ENCODE results near the gene RHBDD1.

The RHBDD1 gene

DNA sequence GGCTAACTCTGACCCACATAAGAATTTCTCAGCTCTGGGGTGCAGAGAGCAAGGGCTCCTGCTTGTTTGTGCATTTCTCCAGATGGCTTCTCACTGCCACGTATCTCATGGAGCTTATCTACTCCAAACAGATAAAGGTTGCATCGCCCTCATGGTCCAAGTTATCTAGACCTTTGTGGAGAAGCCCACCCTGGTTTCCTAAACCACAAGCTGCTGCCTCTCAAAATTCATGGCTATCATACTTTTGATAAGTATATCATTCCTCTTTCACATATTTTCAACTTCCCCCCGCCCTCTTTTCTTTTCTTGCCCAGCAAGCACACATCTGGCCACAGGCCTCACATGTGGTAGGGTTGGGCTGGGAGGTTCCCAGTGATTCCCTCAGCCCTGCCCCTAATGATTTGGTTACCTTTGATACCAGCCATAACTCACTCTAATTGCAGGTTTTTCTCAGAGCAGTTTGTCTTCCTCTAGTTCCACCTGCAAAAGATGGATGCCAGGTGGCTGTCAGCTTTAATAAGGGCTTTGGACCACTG is 146.0 kb downstream of the RHBDD1 start:
- Histone ChIP-seq H3K4me1 (ENCODE audit: insufficient read depth, low read length) (peaks cover 9% of the 10 kb centered on the region), H3K4me3 (ENCODE audit: low read length) (no peak overlapping the region), H3K36me3 (ENCODE audit: insufficient read depth, low read length) (no peaks in the 10 kb centered on the region), H2AFZ (ENCODE audit: low read depth, low read length) (no peak overlapping the region), H3K27me3 (ENCODE audit: insufficient read depth, low read length) (no peaks in the 10 kb centered on the region), H3K9me3 (ENCODE audit: low read length) (no peaks in the 10 kb centered on the region)

DNA sequence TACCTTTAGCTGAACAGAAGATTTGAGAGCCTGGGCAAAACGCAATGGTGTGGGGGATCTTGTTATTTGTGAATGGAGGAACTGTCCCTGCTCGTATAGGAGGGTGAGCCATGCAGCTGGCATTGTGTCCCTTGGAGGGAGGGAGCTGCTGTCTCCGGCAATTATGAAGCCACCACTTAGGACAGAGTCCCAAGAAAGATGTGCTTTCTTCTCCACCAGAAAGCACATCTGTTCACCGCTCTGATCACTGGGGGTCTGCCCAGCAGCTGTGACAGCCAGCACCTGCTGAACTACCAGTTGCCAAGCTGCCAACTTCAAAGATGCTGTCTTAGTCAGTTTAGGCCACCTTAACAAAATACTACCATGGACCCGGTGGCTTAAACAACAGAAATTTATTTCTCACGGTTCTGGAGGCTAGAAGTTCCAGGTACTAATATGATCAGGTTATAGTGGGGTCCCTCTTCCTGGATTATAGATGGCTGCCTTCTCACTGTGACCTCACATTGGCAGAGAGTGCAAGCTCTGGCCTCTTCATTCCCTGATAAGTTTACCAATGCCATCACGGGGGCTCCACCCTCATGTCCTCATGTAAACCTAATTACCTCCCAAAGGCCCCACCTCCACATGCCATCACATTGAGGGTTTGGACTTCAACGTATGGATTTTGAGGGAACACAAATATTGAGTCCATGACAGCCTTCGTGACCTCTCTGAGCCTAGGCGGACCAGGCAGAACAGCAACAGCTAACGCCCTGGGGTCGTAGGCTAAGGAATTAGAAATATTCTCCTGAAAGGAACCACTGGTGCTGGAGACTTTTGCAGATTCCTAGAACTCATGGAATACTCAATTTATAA is 148.3 kb downstream of the RHBDD1 start:
- H2AFZ ChIP-seq (ENCODE audit: low read depth, low read length), result no peak overlapping the region
- H3K36me3 ChIP-seq (ENCODE audit: insufficient read depth, low read length), result no peaks in the 10 kb centered on the region

DNA sequence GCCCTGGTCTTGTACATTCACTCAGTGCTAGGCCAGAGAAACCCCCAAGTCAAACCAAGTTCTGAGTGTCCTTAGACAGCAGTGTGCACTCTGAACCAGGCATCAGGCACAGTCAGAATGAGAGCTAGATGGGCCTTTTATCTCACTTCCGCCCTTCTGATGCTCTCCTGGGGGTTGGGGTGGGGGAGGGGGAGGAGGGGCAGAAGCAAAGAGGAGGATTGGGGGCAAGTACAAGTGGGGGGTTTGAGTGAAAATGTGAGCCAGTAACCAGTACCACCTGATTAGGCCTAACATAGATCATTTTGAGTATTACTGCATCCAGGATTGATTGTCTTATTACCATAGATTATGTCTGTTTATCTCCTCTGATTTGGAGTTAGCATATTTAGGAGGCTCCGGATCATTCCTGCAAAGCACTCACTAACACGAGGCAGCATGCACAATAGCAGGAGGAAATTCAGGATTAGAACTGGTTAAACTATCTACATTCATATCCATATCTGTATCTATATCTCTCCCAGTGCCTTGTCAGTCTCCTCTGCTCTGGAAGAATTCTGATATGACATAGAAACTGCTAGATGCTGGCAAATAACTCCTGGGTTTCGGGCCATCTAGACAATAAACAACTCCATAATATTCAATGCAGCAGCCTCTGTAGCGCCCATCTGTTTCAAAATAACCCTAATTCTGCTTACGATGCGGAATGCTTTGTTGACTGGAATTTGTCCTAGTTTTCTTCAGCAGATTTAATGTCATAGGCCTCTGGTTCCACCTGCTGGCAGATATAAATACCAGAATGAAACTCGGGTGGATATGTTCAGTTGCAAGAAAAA is 149.1 kb downstream of the RHBDD1 start:
- Histone ChIP-seq H2AFZ (ENCODE audit: low read depth, low read length) (no peak overlapping the region), H3K9me3 (ENCODE audit: low read length) (no peaks in the 10 kb centered on the region), H3K27me3 (ENCODE audit: insufficient read depth, low read length) (no peaks in the 10 kb centered on the region), H3K36me3 (ENCODE audit: insufficient read depth, low read length) (no peaks in the 10 kb centered on the region), H3K4me1 (ENCODE audit: insufficient read depth, low read length) (peaks cover 8% of the 10 kb centered on the region), H3K4me3 (ENCODE audit: low read length) (no peak overlapping the region)

More for the DNA sequence above, 148.3 kb downstream of the RHBDD1 start:
- Histone ChIP-seq H3K9me3 (ENCODE audit: low read length) (no peaks in the 10 kb centered on the region), H3K4me3 (ENCODE audit: low read length) (no peak overlapping the region), H3K27me3 (ENCODE audit: insufficient read depth, low read length) (no peaks in the 10 kb centered on the region), H3K4me1 (ENCODE audit: insufficient read depth, low read length) (peaks cover 5% of the 10 kb centered on the region)

DNA sequence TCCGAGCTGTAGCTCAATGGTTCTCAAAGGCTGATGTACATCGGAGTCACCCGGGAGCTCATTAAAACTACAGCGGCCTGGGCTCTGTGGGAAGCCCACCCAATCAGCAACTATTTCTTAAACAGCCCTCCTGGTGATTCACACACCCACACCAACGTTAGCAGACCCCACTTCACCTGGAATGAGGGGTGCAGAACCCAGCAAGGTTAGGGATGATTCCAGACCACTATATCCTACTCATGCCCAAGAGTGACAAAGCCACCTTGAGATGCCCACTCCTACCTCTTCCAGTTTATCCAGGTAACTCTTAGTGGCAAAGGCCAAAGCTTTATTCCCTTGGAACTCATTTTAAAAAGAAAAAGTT is 149.7 kb downstream of the RHBDD1 start:
- Histone ChIP-seq H2AFZ (ENCODE audit: low read depth, low read length) (no peak overlapping the region), H3K27me3 (ENCODE audit: insufficient read depth, low read length) (no peaks in the 10 kb centered on the region), H3K36me3 (ENCODE audit: insufficient read depth, low read length) (no peaks in the 10 kb centered on the region), H3K4me1 (ENCODE audit: insufficient read depth, low read length) (peaks cover 14% of the 10 kb centered on the region), H3K9me3 (ENCODE audit: low read length) (no peaks in the 10 kb centered on the region), H3K4me3 (ENCODE audit: low read length) (no peak overlapping the region)

DNA sequence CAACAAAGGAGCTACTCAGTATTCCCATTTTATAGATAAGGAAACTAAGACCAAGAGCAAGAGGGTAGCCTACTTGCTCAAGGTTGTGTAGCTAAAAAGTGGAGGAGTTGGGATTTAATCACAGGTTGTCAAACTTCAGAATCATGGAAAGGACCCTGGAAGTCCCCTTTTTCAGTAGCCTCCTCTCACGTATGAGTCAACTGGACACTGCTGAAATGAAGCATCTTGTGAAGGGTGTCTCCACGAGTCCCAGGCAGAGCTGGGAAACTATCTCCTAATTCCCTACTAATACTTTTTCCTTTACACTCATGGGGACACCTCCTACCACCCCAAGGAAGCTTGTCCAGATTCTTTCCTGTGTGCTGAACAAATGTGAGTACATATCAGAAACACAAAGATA is 155.8 kb downstream of the RHBDD1 start:
- no peaks in the 10 kb centered on the region for H3K9me3 ChIP-seq (ENCODE audit: low read length)
- peaks cover 10% of the 10 kb centered on the region for H3K4me1 ChIP-seq (ENCODE audit: insufficient read depth, low read length)
- peaks cover 8% of the 10 kb centered on the region for H3K36me3 ChIP-seq (ENCODE audit: insufficient read depth, low read length)
- no peak overlapping the region for H3K4me3 ChIP-seq (ENCODE audit: low read length)
- no peaks in the 10 kb centered on the region for H3K27me3 ChIP-seq (ENCODE audit: insufficient read depth, low read length)
- no peak overlapping the region for H2AFZ ChIP-seq (ENCODE audit: low read depth, low read length)

DNA sequence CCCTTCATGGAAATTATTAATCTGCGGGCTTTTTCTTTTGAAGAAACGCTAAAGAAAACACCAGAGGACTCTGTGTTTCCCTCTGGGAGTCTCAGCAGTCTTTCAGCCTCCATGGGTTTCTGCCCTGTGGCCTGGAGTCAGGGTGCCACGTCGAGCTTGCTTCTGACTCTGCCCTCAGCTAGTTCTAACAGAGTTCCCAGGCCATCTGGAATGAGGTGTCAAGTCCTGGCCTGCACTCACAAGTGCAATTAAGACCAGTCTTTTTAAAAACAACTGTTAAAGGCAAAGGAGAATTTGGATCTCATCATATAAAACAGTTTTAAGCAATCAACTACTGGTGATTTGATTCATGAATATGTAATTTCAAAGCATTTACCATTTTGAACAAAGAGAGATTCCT is 157.3 kb downstream of the RHBDD1 start:
- peaks cover 10% of the 10 kb centered on the region for H3K4me1 ChIP-seq (ENCODE audit: insufficient read depth, low read length)
- no peaks in the 10 kb centered on the region for H3K9me3 ChIP-seq (ENCODE audit: low read length)
- H3K4me3 ChIP-seq (ENCODE audit: low read length), result no peak overlapping the region
- peaks cover 8% of the 10 kb centered on the region for H3K36me3 ChIP-seq (ENCODE audit: insufficient read depth, low read length)
- no peak overlapping the region for H2AFZ ChIP-seq (ENCODE audit: low read depth, low read length)
- no peaks in the 10 kb centered on the region for H3K27me3 ChIP-seq (ENCODE audit: insufficient read depth, low read length)

DNA sequence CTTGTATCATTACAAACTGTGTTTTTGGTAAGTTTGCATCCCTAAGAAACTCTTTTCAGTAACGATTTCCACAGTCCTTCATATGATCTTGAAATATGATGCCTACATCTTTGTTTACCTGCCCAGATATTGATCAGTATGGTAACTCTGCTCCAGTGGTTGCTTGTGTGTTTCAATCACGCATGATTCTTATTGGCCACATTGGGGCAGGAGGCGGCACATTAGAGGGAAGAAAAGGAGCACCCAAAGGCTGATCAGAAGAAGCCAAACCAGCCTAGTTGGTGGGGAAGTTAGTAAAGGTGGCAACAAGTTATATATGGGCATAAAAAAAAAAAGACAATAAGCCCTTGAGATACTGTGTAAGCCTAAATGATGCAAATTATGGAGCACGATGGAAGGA is 158.9 kb downstream of the RHBDD1 start:
- Histone ChIP-seq H3K9me3 (ENCODE audit: low read length) (no peaks in the 10 kb centered on the region), H3K4me3 (ENCODE audit: low read length) (no peak overlapping the region), H3K27me3 (ENCODE audit: insufficient read depth, low read length) (no peaks in the 10 kb centered on the region), H3K36me3 (ENCODE audit: insufficient read depth, low read length) (peaks cover 8% of the 10 kb centered on the region), H2AFZ (ENCODE audit: low read depth, low read length) (no peak overlapping the region), H3K4me1 (ENCODE audit: insufficient read depth, low read length) (peaks cover 9% of the 10 kb centered on the region)

DNA sequence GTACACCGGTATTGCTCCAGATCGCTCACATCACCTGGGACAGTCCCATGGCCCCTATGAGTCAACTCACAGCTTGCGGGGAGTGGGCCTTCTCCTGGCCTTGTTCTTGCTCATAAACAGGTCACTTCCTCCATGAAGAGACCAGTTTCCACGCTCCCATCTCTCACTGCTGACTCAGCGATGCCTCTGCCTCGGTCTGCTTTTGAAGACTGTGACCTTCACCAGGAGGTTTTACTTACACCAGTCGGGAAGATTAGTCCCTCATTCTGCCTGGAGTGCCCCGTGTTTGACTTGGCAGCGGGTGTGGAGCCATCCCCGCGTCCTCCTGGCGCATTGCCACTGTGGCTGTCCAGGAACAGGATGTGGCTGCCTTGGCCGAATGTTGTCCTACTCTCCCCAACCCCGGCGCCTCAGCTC is 159.8 kb downstream of the RHBDD1 start:
- H3K4me1 ChIP-seq (ENCODE audit: insufficient read depth, low read length), result peaks cover under 1% of the 10 kb centered on the region
- peaks cover 8% of the 10 kb centered on the region for H3K36me3 ChIP-seq (ENCODE audit: insufficient read depth, low read length)
- H3K27me3 ChIP-seq (ENCODE audit: insufficient read depth, low read length), result no peaks in the 10 kb centered on the region
- H2AFZ ChIP-seq (ENCODE audit: low read depth, low read length), result no peak overlapping the region
- H3K4me3 ChIP-seq (ENCODE audit: low read length), result no peak overlapping the region
- no peaks in the 10 kb centered on the region for H3K9me3 ChIP-seq (ENCODE audit: low read length)

DNA sequence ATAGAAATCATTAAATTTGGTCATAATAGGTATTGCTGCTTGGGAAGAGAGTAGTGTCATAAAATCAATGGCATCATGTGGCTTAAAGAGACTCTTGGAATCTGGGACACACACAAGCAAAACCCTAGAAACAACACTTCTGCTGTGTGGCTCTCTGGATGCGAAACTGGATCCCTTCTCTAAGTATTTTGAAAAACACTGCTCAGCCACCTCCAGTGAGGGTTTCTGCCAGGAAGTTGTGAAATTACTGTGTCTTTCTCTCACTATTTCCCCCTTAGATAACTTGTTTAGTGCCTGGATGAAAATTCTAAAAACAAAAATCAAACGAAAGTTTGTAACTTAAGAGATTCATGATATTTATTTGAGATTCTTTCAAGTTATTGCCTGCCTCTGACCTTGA is 163.8 kb downstream of the RHBDD1 start:
- no peaks in the 10 kb centered on the region for H3K27me3 ChIP-seq (ENCODE audit: insufficient read depth, low read length)
- no peaks in the 10 kb centered on the region for H3K4me1 ChIP-seq (ENCODE audit: insufficient read depth, low read length)
- H3K9me3 ChIP-seq (ENCODE audit: low read length), result no peaks in the 10 kb centered on the region
- no peak overlapping the region for H2AFZ ChIP-seq (ENCODE audit: low read depth, low read length)
- H3K36me3 ChIP-seq (ENCODE audit: insufficient read depth, low read length), result peaks cover 8% of the 10 kb centered on the region
- H3K4me3 ChIP-seq (ENCODE audit: low read length), result no peak overlapping the region

DNA sequence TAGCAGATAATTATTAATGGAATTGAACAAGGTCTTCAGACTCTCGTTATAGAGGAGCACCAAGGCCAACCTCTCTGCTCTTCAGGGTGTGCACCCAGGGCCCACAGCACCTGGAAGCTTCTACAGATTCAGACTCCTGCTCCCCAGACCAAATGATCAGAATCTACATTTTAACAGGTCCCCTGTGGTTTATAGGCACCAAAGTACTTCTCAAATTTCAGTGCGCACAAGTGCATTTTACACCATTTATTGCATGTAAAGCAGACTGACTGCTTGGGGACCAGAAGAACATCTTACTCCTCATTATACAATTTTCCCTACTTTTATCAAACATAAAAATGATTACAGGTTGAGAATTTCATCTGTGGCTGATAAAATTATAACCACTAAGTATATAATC is 164.3 kb downstream of the RHBDD1 start:
- Histone ChIP-seq H3K27me3 (ENCODE audit: insufficient read depth, low read length) (no peaks in the 10 kb centered on the region), H3K4me3 (ENCODE audit: low read length) (no peak overlapping the region), H3K9me3 (ENCODE audit: low read length) (no peaks in the 10 kb centered on the region), H3K36me3 (ENCODE audit: insufficient read depth, low read length) (peaks cover 8% of the 10 kb centered on the region), H2AFZ (ENCODE audit: low read depth, low read length) (no peak overlapping the region), H3K4me1 (ENCODE audit: insufficient read depth, low read length) (no peaks in the 10 kb centered on the region)

DNA sequence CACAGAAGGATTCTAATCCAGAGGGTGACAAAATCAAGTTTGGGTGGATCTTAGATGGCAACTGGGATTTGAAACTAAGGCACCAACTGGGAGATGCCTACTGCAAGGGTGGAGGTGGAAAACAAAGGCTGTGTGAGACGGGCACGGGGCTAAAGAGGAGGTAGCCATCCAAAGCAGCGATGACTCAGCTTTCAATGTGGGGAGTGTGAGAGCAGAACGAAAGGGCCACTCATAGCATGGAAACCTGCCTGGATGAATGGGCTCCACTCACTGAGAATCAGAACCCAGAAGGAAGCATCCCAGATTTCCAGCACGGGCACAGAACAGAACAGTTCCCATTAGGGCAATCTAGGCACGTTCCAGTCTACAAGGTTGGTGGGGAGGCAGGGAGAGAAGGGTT is 168.6 kb downstream of the RHBDD1 start:
- H3K4me3 ChIP-seq (ENCODE audit: low read length), result no peak overlapping the region
- H3K27me3 ChIP-seq (ENCODE audit: insufficient read depth, low read length), result no peaks in the 10 kb centered on the region

DNA sequence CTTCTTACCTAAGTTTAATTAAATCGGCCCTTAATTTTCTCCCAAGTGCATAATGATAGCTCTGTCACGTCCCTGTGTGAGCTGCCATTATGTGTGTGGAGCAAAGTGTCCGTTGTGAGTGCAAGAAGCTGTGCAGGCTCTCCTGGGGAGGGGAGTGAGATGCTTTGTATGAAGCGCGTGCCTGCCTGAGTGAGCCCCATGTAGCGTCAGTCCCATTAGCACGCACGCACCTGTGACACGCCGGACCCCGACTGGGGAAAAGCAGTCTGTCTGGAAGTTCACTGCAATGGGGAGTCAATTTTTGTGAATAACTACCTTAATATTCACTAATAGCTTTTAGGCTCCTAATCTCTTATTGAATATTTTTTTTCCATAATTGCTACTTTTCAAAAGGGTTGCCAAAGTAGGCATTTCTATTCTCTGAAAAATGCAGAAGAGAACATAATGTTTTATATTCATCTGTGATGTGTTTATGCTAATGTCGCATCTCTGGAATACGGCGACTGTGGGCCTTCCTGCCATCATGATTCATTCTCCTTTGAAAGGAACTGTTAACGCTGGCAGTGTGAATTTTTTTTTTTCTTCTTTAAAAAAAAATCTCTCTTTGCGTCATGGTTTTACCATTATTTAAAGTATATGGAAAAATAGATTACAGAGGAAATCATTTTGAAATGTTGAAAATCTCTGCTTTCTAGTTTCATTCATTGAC is 170.5 kb downstream of the RHBDD1 start:
- peaks cover 6% of the 10 kb centered on the region for H3K4me1 ChIP-seq (ENCODE audit: insufficient read depth, low read length)
- H3K4me3 ChIP-seq (ENCODE audit: low read length), result no peak overlapping the region

More for the DNA sequence above, 168.6 kb downstream of the RHBDD1 start:
- Histone ChIP-seq H2AFZ (ENCODE audit: low read depth, low read length) (no peak overlapping the region), H3K36me3 (ENCODE audit: insufficient read depth, low read length) (no peaks in the 10 kb centered on the region), H3K9me3 (ENCODE audit: low read length) (no peaks in the 10 kb centered on the region), H3K4me1 (ENCODE audit: insufficient read depth, low read length) (peaks cover 6% of the 10 kb centered on the region)

DNA sequence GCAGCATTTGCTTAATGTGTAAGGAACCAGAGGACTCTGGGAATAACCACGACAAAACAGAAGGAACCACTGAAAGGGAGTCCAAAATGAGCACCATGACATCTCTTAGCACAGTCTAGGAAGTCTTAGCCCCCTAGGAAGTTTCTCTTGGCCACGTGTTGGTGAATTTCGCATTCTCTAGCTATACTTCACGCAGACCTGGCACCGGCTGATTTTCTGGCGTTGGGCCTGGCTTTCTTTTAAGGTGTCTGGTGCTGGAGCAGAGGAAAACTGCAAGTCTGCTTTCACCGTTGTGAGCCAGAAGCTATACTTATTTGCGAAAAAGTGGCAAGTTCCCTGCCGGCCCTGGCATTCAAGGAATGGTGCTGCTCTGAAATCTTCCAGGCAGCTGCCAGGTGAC is 171.3 kb downstream of the RHBDD1 start:
- Histone ChIP-seq H2AFZ (ENCODE audit: low read depth, low read length) (no peak overlapping the region), H3K27me3 (ENCODE audit: insufficient read depth, low read length) (no peaks in the 10 kb centered on the region), H3K9me3 (ENCODE audit: low read length) (no peaks in the 10 kb centered on the region), H3K4me3 (ENCODE audit: low read length) (no peak overlapping the region), H3K36me3 (ENCODE audit: insufficient read depth, low read length) (no peaks in the 10 kb centered on the region), H3K4me1 (ENCODE audit: insufficient read depth, low read length) (peaks cover 6% of the 10 kb centered on the region)

More for the DNA sequence above, 170.5 kb downstream of the RHBDD1 start:
- Histone ChIP-seq H3K36me3 (ENCODE audit: insufficient read depth, low read length) (no peaks in the 10 kb centered on the region), H3K27me3 (ENCODE audit: insufficient read depth, low read length) (no peaks in the 10 kb centered on the region), H3K9me3 (ENCODE audit: low read length) (no peaks in the 10 kb centered on the region), H2AFZ (ENCODE audit: low read depth, low read length) (no peak overlapping the region)

All from neuron (in vitro differentiated cells).